ENCODE measurements around the gene DCC.

DNA sequence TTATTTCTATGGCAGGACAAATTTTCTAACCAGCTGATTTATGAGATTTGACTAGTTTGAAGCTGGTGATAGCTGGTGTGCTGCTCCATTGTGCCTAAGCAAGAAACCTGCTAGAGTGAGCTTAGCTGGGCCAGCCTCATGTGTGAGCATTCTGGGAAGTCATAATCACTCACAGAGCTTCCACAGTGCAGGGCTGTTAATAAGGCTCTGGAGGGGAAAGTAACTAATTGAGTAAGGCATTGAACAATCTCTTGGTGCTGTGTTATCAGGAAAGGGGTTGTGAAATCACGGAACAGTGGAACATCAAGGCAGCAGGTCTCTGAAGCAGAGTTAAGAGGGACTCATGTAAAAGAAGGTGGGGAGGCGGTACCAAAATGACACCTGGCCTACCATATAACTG is 1111.9 kb downstream of the DCC start:
- TF ChIP-seq, protein P1, sequence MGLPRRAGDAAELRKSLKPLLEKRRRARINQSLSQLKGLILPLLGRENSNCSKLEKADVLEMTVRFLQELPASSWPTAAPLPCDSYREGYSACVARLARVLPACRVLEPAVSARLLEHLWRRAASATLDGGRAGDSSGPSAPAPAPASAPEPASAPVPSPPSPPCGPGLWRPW (IDR thresholded peaks at IDR 0.05), result no peak
- TF ChIP-seq EP300 (IDR thresholded peaks at IDR 0.05) (no peak), POLR2A (IDR thresholded peaks at IDR 0.05; ENCODE audit: low read length) (no peak), POLR2AphosphoS2 (conservative IDR thresholded peaks at IDR 0.05; ENCODE audit: low read length) (no peak), NFE2L2 (conservative IDR thresholded peaks at IDR 0.05; ENCODE audit: low read length) (no peak), NR3C1 (IDR thresholded peaks at IDR 0.05) (no peak), SREBF2 (IDR thresholded peaks at IDR 0.05) (no peak), RFX5 (IDR thresholded peaks at IDR 0.05) (no peak), HEYL (CRISPR knock-in tag; IDR thresholded peaks at IDR 0.05) (no peak), FOSB (CRISPR knock-in tag; IDR thresholded peaks at IDR 0.05) (no peak), KDM5A (IDR thresholded peaks at IDR 0.05) (no peak)
- TF ChIP-seq, protein P2, sequence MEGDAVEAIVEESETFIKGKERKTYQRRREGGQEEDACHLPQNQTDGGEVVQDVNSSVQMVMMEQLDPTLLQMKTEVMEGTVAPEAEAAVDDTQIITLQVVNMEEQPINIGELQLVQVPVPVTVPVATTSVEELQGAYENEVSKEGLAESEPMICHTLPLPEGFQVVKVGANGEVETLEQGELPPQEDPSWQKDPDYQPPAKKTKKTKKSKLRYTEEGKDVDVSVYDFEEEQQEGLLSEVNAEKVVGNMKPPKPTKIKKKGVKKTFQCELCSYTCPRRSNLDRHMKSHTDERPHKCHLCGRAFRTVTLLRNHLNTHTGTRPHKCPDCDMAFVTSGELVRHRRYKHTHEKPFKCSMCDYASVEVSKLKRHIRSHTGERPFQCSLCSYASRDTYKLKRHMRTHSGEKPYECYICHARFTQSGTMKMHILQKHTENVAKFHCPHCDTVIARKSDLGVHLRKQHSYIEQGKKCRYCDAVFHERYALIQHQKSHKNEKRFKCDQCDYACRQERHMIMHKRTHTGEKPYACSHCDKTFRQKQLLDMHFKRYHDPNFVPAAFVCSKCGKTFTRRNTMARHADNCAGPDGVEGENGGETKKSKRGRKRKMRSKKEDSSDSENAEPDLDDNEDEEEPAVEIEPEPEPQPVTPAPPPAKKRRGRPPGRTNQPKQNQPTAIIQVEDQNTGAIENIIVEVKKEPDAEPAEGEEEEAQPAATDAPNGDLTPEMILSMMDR (IDR thresholded peaks at IDR 0.05), result no peak
- TF ChIP-seq, protein P3, sequence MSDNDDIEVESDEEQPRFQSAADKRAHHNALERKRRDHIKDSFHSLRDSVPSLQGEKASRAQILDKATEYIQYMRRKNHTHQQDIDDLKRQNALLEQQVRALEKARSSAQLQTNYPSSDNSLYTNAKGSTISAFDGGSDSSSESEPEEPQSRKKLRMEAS (IDR thresholded peaks at IDR 0.05), result no peak
- TF ChIP-seq, protein P4, sequence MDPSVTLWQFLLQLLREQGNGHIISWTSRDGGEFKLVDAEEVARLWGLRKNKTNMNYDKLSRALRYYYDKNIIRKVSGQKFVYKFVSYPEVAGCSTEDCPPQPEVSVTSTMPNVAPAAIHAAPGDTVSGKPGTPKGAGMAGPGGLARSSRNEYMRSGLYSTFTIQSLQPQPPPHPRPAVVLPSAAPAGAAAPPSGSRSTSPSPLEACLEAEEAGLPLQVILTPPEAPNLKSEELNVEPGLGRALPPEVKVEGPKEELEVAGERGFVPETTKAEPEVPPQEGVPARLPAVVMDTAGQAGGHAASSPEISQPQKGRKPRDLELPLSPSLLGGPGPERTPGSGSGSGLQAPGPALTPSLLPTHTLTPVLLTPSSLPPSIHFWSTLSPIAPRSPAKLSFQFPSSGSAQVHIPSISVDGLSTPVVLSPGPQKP (IDR thresholded peaks at IDR 0.05; ENCODE audit: low read depth, low read length), result no peak

All from A549 (cell line).